NK-92 (cell line): Measurements from ENCODE around the gene RPA1.
"Not testable (repeated sequence)": the region's sequence is repeated elsewhere in the genome, so short reads cannot be mapped to it uniquely, and the experiment has no call there.

Experiments used
- DNase-seq: peaks from one replicate; lab custom pipeline; 2025; ENCODE audit not compliant: unreplicated experiment; lab: John Stamatoyannopoulos, UW

The RPA1 gene

DNA sequence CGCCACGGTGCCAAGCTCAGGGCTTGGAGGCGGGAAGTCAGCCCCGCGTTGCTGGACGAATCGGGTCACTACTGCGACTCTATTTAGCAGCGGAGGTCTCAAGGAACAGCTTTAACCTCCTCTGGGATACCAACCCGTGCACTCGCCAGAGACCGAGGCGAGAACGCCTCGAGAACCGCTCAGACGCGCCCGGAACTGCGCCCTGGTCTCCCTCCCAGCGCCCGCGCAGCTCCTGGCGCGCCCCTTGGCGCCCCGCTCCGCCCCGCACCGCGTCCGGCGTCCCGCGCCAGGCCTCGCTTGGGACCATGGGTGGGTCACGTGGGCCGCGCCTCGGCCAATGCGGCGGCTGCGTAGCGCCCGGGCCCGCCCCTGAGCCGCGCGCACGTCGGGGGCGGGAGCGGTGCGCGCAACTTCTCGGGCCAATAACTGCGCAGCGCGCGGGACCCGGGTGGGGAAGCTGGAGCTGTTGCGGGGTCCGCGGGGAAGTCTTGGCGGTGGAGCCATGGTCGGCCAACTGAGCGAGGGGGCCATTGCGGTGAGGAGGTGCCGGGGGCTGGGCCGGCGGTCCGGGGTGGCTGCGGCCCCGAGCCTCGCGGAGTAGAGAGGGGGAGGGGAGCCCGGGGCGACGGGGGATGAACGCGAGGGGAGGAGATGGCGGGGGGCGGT lies at the start of gene RPA1, which contains the start of gene SMYD4:
TSS of gene RPA1 (plus strand) at position 414 of the 666 bp plus-strand sequence. CDS start at position 503, 89 bp downstream.
TSS of gene SMYD4 (minus strand) at position 311 of the 666 bp plus-strand sequence. CDS start 1,908 bp downstream, outside the sequence.
- peak; percentile 16 for DNase-seq

- no peak for DNase-seq
Observed at GRCh38 chr17:1782171-1782567, 47.6 kb upstream of the RPA1 start.

GRCh38 chr17:1783271-1783670 lies 46.5 kb upstream of the RPA1 start:
- no peak for DNase-seq

GRCh38 chr17:1783834-1784611 lies 45.8 kb upstream of the RPA1 start:
- DNase-seq: no peak

- no peak for DNase-seq
Observed at GRCh38 chr17:1785930-1786329, 43.9 kb upstream of the RPA1 start.

GRCh38 chr17:1786708-1787107 lies 43.1 kb upstream of the RPA1 start:
- DNase-seq: no peak

- DNase-seq: no peak
Observed at GRCh38 chr17:1787301-1787902, 42.4 kb upstream of the RPA1 start.

- DNase-seq: no peak
Observed at GRCh38 chr17:1789936-1790335, 39.9 kb upstream of the RPA1 start.

- DNase-seq: no peak
Observed at GRCh38 chr17:1792495-1793446, 37.0 kb upstream of the RPA1 start.

DNA sequence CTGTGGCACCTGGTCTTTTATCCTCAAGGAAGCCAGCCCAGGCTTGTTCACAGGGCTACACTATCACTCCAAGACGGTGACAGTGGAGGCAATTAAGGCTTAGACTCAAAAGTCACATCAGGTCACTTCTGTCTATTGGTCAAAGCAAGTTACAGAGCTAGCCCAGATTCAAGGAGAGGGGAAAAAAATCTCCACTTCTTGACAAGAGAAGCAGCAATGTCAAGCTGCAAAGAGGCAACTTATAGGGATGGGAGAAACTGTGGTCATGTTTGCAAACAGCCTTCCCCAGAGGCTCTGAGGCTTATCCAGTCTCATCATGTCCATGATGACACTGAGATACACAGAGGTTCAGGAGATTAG lies 36.4 kb upstream of the RPA1 start:
- DNase-seq: no peak

GRCh38 chr17:1796800-1797199 lies 33.0 kb upstream of the RPA1 start:
- no peak for DNase-seq

- DNase-seq: no peak
Observed at GRCh38 chr17:1797323-1797722, 32.5 kb upstream of the RPA1 start.

- DNase-seq: not testable (repeated sequence)
Observed at GRCh38 chr17:1797846-1798245, 32.0 kb upstream of the RPA1 start.

DNA sequence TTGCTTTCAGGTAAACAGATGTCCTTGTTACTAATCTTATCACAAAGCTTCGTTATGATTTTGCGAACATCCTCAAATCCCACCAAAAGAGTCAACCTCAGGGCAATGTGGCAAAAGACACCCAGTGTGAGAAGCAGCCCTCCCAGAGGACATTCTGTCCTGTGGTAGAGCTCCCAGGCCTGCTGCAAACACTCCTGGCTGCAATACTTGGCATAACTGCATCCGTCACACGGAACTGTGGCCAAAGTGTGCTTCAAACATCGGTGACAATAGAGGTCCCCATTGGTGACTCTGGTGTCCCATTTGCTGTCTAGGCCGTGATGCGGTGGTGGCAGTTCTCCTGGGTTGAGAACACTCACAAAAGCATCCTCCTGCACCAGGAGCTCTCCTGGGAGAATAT lies 29.6 kb upstream of the RPA1 start:
- DNase-seq: no peak

DNA sequence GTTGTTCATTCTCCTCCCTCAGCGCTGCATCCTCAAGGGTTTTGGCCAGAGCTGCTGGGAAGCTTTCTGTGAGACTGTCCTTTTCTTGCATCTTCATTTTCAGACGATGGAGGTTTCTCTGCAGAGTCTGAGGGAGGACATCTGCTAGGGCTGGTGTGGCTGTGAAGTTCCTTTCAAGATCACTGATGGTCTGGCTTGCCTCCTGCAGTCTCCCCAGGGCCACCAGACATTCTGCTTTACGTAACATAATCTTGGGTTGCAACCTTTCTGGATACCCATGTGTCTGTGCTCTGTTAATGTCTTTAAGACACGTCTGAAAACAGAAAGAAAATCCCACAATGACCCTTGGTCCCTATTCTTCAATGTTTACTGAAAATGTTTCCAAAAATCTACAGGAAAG lies 29.1 kb upstream of the RPA1 start:
- no peak for DNase-seq

DNA sequence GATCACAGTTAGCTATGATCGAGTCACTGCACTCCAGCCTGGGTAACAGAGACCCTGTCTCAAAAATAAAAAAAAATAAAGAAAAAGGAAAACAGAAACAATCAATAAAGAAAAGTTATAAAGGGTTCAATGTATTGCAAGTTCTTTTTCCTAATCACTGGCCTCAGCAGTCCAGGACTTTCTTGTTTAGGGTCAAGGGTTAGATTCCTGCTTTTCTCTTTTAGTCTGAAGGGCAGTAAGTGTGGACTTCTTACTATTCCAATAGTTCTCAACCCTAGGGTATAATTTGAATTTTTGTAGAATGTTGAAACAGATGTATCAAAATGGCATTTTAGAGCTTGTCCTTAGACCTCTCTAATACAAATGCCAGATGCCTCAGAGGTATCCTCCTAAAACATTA lies 27.4 kb upstream of the RPA1 start:
- no peak for DNase-seq

- no peak for DNase-seq
Observed at GRCh38 chr17:1803280-1803679, 26.5 kb upstream of the RPA1 start.

DNA sequence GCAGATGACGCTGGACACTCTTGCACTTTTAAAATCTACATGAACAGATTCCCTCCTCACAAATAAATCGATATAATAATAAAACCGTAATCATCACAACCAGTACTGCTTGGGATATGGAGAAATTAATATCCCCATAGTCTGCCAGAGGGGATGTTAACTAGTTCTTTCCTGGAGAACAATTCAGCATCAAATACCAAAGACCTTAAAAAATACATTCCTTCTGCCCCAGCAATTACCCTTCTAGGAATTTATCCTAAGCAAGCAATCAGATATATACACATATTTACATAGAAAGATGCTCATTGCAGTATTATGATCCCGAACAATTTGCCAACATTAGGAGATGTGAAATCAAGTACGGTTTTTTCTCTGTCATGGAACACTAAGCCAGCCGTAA lies 21.9 kb upstream of the RPA1 start:
- no peak for DNase-seq

DNA sequence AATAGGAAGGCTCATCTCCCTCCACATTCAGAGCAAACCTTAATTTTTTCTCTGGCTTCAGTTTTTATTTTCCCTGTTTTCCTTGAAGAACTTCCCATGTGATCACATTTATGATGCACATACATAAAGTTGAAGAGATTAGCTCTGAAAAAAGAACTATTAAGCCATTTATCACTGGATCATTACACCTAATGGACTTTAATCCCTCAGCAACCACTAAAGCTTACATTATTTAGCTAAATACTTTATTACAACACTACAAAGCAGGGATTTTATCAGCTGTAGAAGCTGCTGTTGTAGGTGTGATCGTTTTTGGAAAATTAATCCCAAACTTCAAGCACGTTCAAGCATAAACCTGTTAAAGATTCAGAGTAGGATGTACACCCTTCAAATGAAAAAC lies 21.2 kb upstream of the RPA1 start:
- DNase-seq: no peak

DNA sequence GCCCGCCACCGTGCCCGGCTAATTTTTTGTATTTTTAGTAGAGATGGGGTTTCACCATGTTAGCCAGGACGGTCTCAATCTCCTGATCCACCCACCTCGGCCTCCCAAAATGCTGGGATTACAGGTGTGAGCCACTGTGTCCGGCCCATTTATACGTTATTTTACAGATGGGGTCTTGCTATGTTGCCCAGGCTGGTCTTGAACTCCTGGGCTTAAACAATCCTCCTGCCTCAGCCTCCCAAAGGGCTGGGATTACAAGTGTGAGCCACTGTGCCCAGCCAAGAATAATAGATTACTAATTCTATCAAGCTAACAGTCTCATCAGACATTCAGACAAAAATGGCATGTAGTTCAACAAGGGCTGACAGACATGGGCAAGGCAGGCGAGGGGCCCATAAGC lies 20.0 kb upstream of the RPA1 start:
- not testable (repeated sequence) for DNase-seq
